Neural cell (in vitro differentiated cells): ENCODE data around the gene NALCN. TPM values are rescaled to one million over a fixed set of nuclear protein-coding genes. Genes with fewer than 3 reads are reported as not detected.

ENCODE experiments used
- H2AFZ ChIP-seq: fragments of 200-600, 300-800 bp; sonication (generic), shearing (Covaris generic); 2 replicates; pipeline ENCODE4 v1.6.0; 2014; ENCODE audit warnings: low read depth, mild to moderate bottlenecking, antibody characterized with exemption, low read length, moderate library complexity
- H3F3A ChIP-seq: fragments of 200-600 bp; shearing (Covaris generic); 2 replicates; pipeline ENCODE4 v1.6.1; 2016; ENCODE audit warnings: mild to moderate bottlenecking, moderate library complexity, mixed read lengths, antibody characterized with exemption, low read length; ENCODE audit not compliant: insufficient read depth, poor library complexity, severe bottlenecking
- H3K27ac ChIP-seq: fragments of 200-600, 300-800 bp; sonication (generic), shearing (Covaris generic); 2 replicates; pipeline ENCODE4 v1.5.1; 2014; ENCODE audit warnings: mild to moderate bottlenecking, low read length, moderate library complexity
- H3K27me3 ChIP-seq: fragments of 300-800, 200-600 bp; sonication (generic), shearing (Covaris generic); 2 replicates; pipeline ENCODE4 v1.6.0; 2014; ENCODE audit warnings: mild to moderate bottlenecking, low read depth, low read length, moderate library complexity; ENCODE audit not compliant: insufficient read depth
- H3K36me3 ChIP-seq: fragments of 300-800, 200-600 bp; sonication (generic), shearing (Covaris generic); 2 replicates; pipeline ENCODE4 v1.5.1; 2014; ENCODE audit warnings: mild to moderate bottlenecking, antibody characterized with exemption, low read length, moderate library complexity; ENCODE audit not compliant: insufficient read depth
- H3K4me2 ChIP-seq: fragments of 300-800, 200-600 bp; sonication (generic), shearing (Covaris generic); 2 replicates; pipeline ENCODE4 v1.6.0; 2014; ENCODE audit warnings: mild to moderate bottlenecking, low read length
- H3K4me3 ChIP-seq: fragments of 300-800, 200-600 bp; sonication (generic), shearing (Covaris generic); 2 replicates; pipeline ENCODE4 v1.5.1; 2014; ENCODE audit warnings: mild to moderate bottlenecking, low read length, moderate library complexity
- H3K79me2 ChIP-seq: fragments of 200-600 bp; shearing (Covaris generic); replicated peaks from 2 replicates; pipeline ENCODE4 v1.6.0; 2014; ENCODE audit warnings: mild to moderate bottlenecking, low read length, moderate library complexity; ENCODE audit not compliant: insufficient read depth
- H3K9ac ChIP-seq: fragments of 300-800, 200-600 bp; sonication (generic), shearing (Covaris generic); 2 replicates; pipeline ENCODE4 v1.6.1; 2016; ENCODE audit warnings: mild to moderate bottlenecking, low read length, mixed read lengths
- H3K9me2 ChIP-seq: fragments of 200-600 bp; shearing (Covaris generic); 2 replicates; pipeline ENCODE4 v1.6.1; 2016; ENCODE audit warnings: mild to moderate bottlenecking, low read length, mixed read lengths; ENCODE audit not compliant: insufficient read depth
- H3K9me3 ChIP-seq: fragments of 200-600, 300-800 bp; sonication (generic), shearing (Covaris generic); 2 replicates; pipeline ENCODE4 v1.6.1; 2016; ENCODE audit warnings: mild to moderate bottlenecking, mixed run types, low read length, moderate library complexity, mixed read lengths
- H4K20me1 ChIP-seq: fragments of 200-600 bp; shearing (Covaris generic); 2 replicates; pipeline ENCODE4 v1.6.1; 2016; ENCODE audit warnings: mild to moderate bottlenecking, mixed run types; ENCODE audit not compliant: insufficient read depth
- EP300 ChIP-seq: fragments of 450-650 bp; conservative IDR thresholded peaks from 2 replicates; pipeline ENCODE4 v1.6.1; 2014; ENCODE audit warnings: antibody characterized with exemption, mild to moderate bottlenecking, moderate library complexity; ENCODE audit not compliant: poor library complexity, severe bottlenecking
- EZH2 ChIP-seq: fragments of 200-600, 300-800 bp; shearing (Covaris generic), sonication (generic); IDR thresholded peaks from 2 replicates; pipeline ENCODE4 v1.6.1; 2014; ENCODE audit warnings: antibody characterized with exemption, low read length, borderline replicate concordance, mild to moderate bottlenecking; ENCODE audit not compliant: insufficient read depth, poor library complexity, severe bottlenecking
- MXI1 ChIP-seq: fragments of 450-650 bp; conservative IDR thresholded peaks from 2 replicates; pipeline ENCODE4 v1.6.1; 2014; ENCODE audit warnings: antibody characterized with exemption, mild to moderate bottlenecking; ENCODE audit not compliant: poor library complexity, severe bottlenecking
- POLR2AphosphoS5 ChIP-seq: IDR thresholded peaks from 2 replicates; pipeline ENCODE4 v1.6.1; 2012
- RAD21 ChIP-seq: fragments of 450-650 bp; conservative IDR thresholded peaks from 2 replicates; pipeline ENCODE4 v1.6.1; 2014; ENCODE audit warnings: antibody characterized with exemption, mild to moderate bottlenecking, moderate library complexity
- SMC3 ChIP-seq: fragments of 450-650 bp; conservative IDR thresholded peaks from 2 replicates; pipeline ENCODE4 v1.6.1; 2014; ENCODE audit warnings: antibody characterized with exemption, mild to moderate bottlenecking, moderate library complexity; ENCODE audit not compliant: poor library complexity
- TAF1 ChIP-seq: IDR thresholded peaks from 2 replicates; pipeline ENCODE4 v1.6.1; 2012; ENCODE audit warnings: low read depth
- polyA plus RNA-seq: library from polyadenylated mRNA; depleted of rRNA; stranded (reverse); fragments of >200 nt; gene quantifications from 2 replicates; pipeline ENCODE4 v1.2.3, GENCODE V29; 2014
- TF ChIP-seq, protein P1 (sequence below): IDR thresholded peaks from 2 replicates; pipeline ENCODE4 v1.6.1; 2012; ENCODE audit warnings: borderline replicate concordance
- TF ChIP-seq, protein P2 (sequence below): fragments of 450-650 bp; IDR thresholded peaks from 2 replicates; pipeline ENCODE4 v1.5.1; 2014; ENCODE audit warnings: antibody characterized with exemption, mild to moderate bottlenecking, moderate library complexity; ENCODE audit not compliant: poor library complexity, severe bottlenecking

NALCN gene
- polyA plus RNA-seq, 1 donor from 2014 or later = 24.1 TPM

- TF ChIP-seq POLR2AphosphoS5 (no peak), MXI1 (no peak), RAD21 (no peak), EP300 (no peak), TAF1 (no peak), SMC3 (no peak)
- TF ChIP-seq, protein P1, sequence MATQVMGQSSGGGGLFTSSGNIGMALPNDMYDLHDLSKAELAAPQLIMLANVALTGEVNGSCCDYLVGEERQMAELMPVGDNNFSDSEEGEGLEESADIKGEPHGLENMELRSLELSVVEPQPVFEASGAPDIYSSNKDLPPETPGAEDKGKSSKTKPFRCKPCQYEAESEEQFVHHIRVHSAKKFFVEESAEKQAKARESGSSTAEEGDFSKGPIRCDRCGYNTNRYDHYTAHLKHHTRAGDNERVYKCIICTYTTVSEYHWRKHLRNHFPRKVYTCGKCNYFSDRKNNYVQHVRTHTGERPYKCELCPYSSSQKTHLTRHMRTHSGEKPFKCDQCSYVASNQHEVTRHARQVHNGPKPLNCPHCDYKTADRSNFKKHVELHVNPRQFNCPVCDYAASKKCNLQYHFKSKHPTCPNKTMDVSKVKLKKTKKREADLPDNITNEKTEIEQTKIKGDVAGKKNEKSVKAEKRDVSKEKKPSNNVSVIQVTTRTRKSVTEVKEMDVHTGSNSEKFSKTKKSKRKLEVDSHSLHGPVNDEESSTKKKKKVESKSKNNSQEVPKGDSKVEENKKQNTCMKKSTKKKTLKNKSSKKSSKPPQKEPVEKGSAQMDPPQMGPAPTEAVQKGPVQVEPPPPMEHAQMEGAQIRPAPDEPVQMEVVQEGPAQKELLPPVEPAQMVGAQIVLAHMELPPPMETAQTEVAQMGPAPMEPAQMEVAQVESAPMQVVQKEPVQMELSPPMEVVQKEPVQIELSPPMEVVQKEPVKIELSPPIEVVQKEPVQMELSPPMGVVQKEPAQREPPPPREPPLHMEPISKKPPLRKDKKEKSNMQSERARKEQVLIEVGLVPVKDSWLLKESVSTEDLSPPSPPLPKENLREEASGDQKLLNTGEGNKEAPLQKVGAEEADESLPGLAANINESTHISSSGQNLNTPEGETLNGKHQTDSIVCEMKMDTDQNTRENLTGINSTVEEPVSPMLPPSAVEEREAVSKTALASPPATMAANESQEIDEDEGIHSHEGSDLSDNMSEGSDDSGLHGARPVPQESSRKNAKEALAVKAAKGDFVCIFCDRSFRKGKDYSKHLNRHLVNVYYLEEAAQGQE = no peak
- no peak overlapping the region for H3K27ac ChIP-seq
- no peak overlapping the region for H3K9ac ChIP-seq
- H3K36me3 ChIP-seq = no peaks in the 10 kb centered on the region
- no peaks in the 10 kb centered on the region for H3F3A ChIP-seq
- H3K27me3 ChIP-seq = no peaks in the 10 kb centered on the region
- H3K9me2 ChIP-seq = no peaks in the 10 kb centered on the region
- H3K79me2 ChIP-seq = no peaks in the 10 kb centered on the region
- H4K20me1 ChIP-seq = no peaks in the 10 kb centered on the region
- no peaks in the 10 kb centered on the region for H3K9me3 ChIP-seq
- no peak overlapping the region for H3K4me3 ChIP-seq
- no peak overlapping the region for H3K4me2 ChIP-seq
- H2AFZ ChIP-seq = no peak overlapping the region
Measured at GRCh38 chr13:101210774-101211173, 205.5 kb downstream of the NALCN start.

GRCh38 chr13:101209206-101209893, 207.0 kb downstream of the NALCN start:
- no peak overlapping the region for H3K4me3 ChIP-seq
- no peaks in the 10 kb centered on the region for H3K27me3 ChIP-seq
- H4K20me1 ChIP-seq = no peaks in the 10 kb centered on the region
- H3K79me2 ChIP-seq = no peaks in the 10 kb centered on the region
- TF ChIP-seq, protein P2, sequence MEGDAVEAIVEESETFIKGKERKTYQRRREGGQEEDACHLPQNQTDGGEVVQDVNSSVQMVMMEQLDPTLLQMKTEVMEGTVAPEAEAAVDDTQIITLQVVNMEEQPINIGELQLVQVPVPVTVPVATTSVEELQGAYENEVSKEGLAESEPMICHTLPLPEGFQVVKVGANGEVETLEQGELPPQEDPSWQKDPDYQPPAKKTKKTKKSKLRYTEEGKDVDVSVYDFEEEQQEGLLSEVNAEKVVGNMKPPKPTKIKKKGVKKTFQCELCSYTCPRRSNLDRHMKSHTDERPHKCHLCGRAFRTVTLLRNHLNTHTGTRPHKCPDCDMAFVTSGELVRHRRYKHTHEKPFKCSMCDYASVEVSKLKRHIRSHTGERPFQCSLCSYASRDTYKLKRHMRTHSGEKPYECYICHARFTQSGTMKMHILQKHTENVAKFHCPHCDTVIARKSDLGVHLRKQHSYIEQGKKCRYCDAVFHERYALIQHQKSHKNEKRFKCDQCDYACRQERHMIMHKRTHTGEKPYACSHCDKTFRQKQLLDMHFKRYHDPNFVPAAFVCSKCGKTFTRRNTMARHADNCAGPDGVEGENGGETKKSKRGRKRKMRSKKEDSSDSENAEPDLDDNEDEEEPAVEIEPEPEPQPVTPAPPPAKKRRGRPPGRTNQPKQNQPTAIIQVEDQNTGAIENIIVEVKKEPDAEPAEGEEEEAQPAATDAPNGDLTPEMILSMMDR = no peak
- no peak for TF ChIP-seq RAD21
- no peak overlapping the region for H3K9ac ChIP-seq
- H2AFZ ChIP-seq = no peak overlapping the region
- no peaks in the 10 kb centered on the region for H3F3A ChIP-seq
- no peak overlapping the region for H3K4me2 ChIP-seq
- H3K27ac ChIP-seq = no peak overlapping the region
- no peaks in the 10 kb centered on the region for H3K9me3 ChIP-seq
- no peaks in the 10 kb centered on the region for H3K9me2 ChIP-seq
- no peaks in the 10 kb centered on the region for H3K36me3 ChIP-seq

GRCh38 chr13:101205408-101205807, 210.9 kb downstream of the NALCN start:
- H3K27me3 ChIP-seq = no peaks in the 10 kb centered on the region
- TF ChIP-seq, protein P1 = no peak
- TF ChIP-seq RAD21 (no peak), POLR2AphosphoS5 (no peak), EZH2 (no peak), EP300 (no peak), MXI1 (no peak), TAF1 (no peak), SMC3 (no peak)
- TF ChIP-seq, protein P2 = no peak
- no peaks in the 10 kb centered on the region for H3K79me2 ChIP-seq
- no peak overlapping the region for H3K4me2 ChIP-seq
- no peaks in the 10 kb centered on the region for H4K20me1 ChIP-seq
- no peak overlapping the region for H3K4me3 ChIP-seq
- H3K9ac ChIP-seq = no peak overlapping the region
- peak overlapping the region; percentile 52 for H3K27ac ChIP-seq
- no peaks in the 10 kb centered on the region for H3K9me2 ChIP-seq
- H3F3A ChIP-seq = no peaks in the 10 kb centered on the region
- no peaks in the 10 kb centered on the region for H3K36me3 ChIP-seq
- no peak overlapping the region for H2AFZ ChIP-seq
- no peaks in the 10 kb centered on the region for H3K9me3 ChIP-seq
